ENCODE data around the gene TOR2A. TPM values are rescaled to one million over a fixed set of nuclear protein-coding genes. Genes with fewer than 3 reads are reported as not detected.
A peak's percentile ranks its signal among the peaks of the same experiment; 100 is the strongest.

TOR2A gene
- total and polyA plus RNA-seq, 10 donors: 16.8 to 36.5 (median 22.7) TPM

- intact Hi-C loops (cut with DNase I; ENCODE audit: low total_unique reads): loop anchor here (10.0 kb wide), 1 partner anchor 215 kb away; no protein-coding TSS in a partner anchor
- 64 to 81% (median 67%) methylated on average over 12 of the region's 12 CpGs for WGBS, 5 donors
- no peak for DNase-seq
Observed at GRCh38 chr9:127720031-127720864, 14.8 kb downstream of the TOR2A start.

GRCh38 chr9:127717766-127718165, 17.3 kb downstream of the TOR2A start:
- DNase-seq: no peak
- no peak overlapping the region for H3K27ac ChIP-seq
- 89 to 94% (median 92%) methylated on average over 5 of the region's 5 CpGs for WGBS, 5 donors
- peaks cover 0 to under 1% (median 0%) of the 10 kb centered on the region in 6 donors for H3K36me3 ChIP-seq
- H3K9me3 ChIP-seq: no peaks in the 10 kb centered on the region
- intact Hi-C loops (cut with DNase I; ENCODE audit: low total_unique reads): no loop called here
- TF ChIP-seq POLR2A (IDR thresholded peaks at IDR 0.05) (no peak), CTCF (IDR thresholded peaks at IDR 0.05 in 8 of 11, conservative IDR thresholded peaks at IDR 0.05 in 3 of 11) (no peak), POLR2AphosphoS5 (IDR thresholded peaks at IDR 0.05) (no peak)
- no peaks in the 10 kb centered on the region for H3K27me3 ChIP-seq (replicated peaks in 1 of 7)
- no peak overlapping the region for H3K4me3 ChIP-seq
- peaks cover 11 to 45% (median 22%) of the 10 kb centered on the region in 6 donors for H3K4me1 ChIP-seq

More at GRCh38 chr9:127720031-127720864, 14.8 kb downstream of the TOR2A start:
- Histone ChIP-seq H3K4me3 (peak overlapping the region in 1 of 8 donors; percentile 27), H3K27ac (peak overlapping the region in 5 of 8 donors; percentile 14 to 81 (median 44)), H3K4me1 (peaks cover 4 to 38% (median 14%) of the 10 kb centered on the region in 6 donors), H3K27me3 (replicated peaks in 1 of 7) (peaks cover 0 to 2% (median 0%) of the 10 kb centered on the region in 7 donors), H3K9me3 (no peaks in the 10 kb centered on the region), H3K36me3 (no peaks in the 10 kb centered on the region)
- TF ChIP-seq POLR2A (IDR thresholded peaks at IDR 0.05) (no peak), POLR2AphosphoS5 (IDR thresholded peaks at IDR 0.05) (peak in 2 of 3 donors; percentile 37 to 60), CTCF (IDR thresholded peaks at IDR 0.05 in 8 of 11, conservative IDR thresholded peaks at IDR 0.05 in 3 of 11) (no peak)

- WGBS, 5 donors: 70 to 87% (median 77%) methylated on average over 9 of the region's 9 CpGs
- intact Hi-C loops (cut with DNase I; ENCODE audit: low total_unique reads): no loop called here
- H3K4me3 ChIP-seq: peak overlapping the region in 3 of 8 donors; percentile 73 to 94 (median 91)
Observed at GRCh38 chr9:127716412-127716811, 18.7 kb downstream of the TOR2A start.

More at GRCh38 chr9:127716412-127716811, 18.7 kb downstream of the TOR2A start:
- no peak for TF ChIP-seq POLR2AphosphoS5 (IDR thresholded peaks at IDR 0.05)
- no peak for TF ChIP-seq POLR2A (IDR thresholded peaks at IDR 0.05)
- no peak for TF ChIP-seq CTCF (IDR thresholded peaks at IDR 0.05 in 8 of 11, conservative IDR thresholded peaks at IDR 0.05 in 3 of 11)
- no peaks in the 10 kb centered on the region for H3K9me3 ChIP-seq
- H3K4me1 ChIP-seq: peaks cover 11 to 55% (median 24%) of the 10 kb centered on the region in 6 donors
- peak overlapping the region in 5 of 8 donors; percentile 82 to 91 (median 90) for H3K27ac ChIP-seq
- peaks cover 0 to 12% (median 0%) of the 10 kb centered on the region in 6 donors for H3K36me3 ChIP-seq
- no peaks in the 10 kb centered on the region for H3K27me3 ChIP-seq (replicated peaks in 1 of 7)
- no peak for DNase-seq

Data from spleen (tissue), 11 donors.